BLaER1 treated with 17β-estradiol and CSF1 and Interleukin-3, amounts not matched to agents 10 nM and 100 nM (cell line): ENCODE data around the gene ABCA5.

Source experiments
- H3K27ac ChIP-seq, 11 experiments: shearing (Covaris generic); formaldehyde crosslinking; 2 replicates each; pipeline ENCODE4 v1.8.1; 2022
- H3K27me3 ChIP-seq, 11 experiments: shearing (Covaris generic); formaldehyde crosslinking; 2 replicates each; pipeline ENCODE4 v1.8.1; 2022
- H3K36me3 ChIP-seq, 11 experiments: shearing (Covaris generic); formaldehyde crosslinking; 2 replicates each; pipeline ENCODE4 v1.8.1; 2022
- H3K4me1 ChIP-seq, 10 experiments: shearing (Covaris generic); formaldehyde crosslinking; 2 replicates each; pipeline ENCODE4 v1.8.1; 2022
- H3K4me2 ChIP-seq, 11 experiments: shearing (Covaris generic); formaldehyde crosslinking; 2 replicates each; pipeline ENCODE4 v1.8.1; 2022
- H3K4me3 ChIP-seq, 10 experiments: shearing (Covaris generic); formaldehyde crosslinking; 2 replicates each; pipeline ENCODE4 v1.8.1; 2022
- H3K9ac ChIP-seq, 11 experiments: shearing (Covaris generic); formaldehyde crosslinking; 2 replicates each; pipeline ENCODE4 v1.8.1; 2022
- H3K9me3 ChIP-seq, 11 experiments: shearing (Covaris generic); formaldehyde crosslinking; replicated peaks in 1 of 11; 2 replicates each; pipeline ENCODE4 v1.8.1; 2022
- H4K20me1 ChIP-seq, 11 experiments: shearing (Covaris generic); formaldehyde crosslinking; 2 replicates each; pipeline ENCODE4 v1.8.1; 2022
- Cebpa-rat ChIP-seq, 11 experiments: shearing (Covaris generic); IDR thresholded peaks; 2 replicates each; pipeline ENCODE4 v1.8.1; 2022

The ABCA5 gene

DNA sequence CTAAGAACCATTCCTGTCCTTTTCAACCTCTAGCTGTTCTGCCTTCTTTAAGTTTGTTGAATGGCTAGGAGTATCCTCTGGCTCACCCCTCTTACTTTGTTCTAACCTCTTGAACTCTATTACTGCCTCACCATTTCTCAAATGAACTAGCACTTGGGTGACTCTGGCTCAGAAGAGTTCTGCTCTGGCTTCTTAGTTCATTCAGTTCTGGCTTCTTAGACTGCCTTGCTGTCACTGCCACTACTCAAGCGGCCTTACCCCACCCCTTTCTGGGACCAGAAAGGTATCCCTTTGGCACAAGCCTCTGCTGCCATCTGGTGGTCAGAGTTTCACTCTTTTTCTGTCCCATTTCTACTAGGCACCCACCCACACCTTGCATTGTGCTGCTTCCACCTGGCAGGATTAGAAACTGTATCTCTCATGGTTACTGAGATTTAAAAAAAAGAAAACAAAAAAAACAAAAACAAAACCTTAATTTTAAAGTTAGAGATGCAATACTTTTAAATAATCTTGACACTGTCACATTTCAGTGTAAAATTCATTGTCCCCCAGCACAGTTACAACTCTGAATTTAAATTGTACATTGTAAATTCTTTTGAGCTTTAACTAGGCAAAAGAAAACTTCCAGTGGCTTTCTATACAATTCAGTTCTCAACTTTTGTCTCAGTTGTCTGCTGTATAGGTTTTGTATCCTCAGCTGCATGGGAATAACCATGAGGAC, 91.4 kb downstream of the ABCA5 start:
- Histone ChIP-seq H3K4me2 (peak overlapping the region in 3 of 11 experiments; percentile 9 to 57 (median 26); a peak in 4 of 22 replicates), H3K4me3 (no peak overlapping the region), H3K9me3 (peaks cover 6 to 40% (median 17%) of the 10 kb centered on the region in 11 experiments), H3K36me3 (peaks cover 0 to 14% (median 0%) of the 10 kb centered on the region in 11 experiments; a peak in 2 of 22 replicates), H3K9ac (peak overlapping the region in 2 of 11 experiments; percentile 44 to 48; a peak in 4 of 22 replicates), H3K27ac (peak overlapping the region in 5 of 11 experiments; percentile 30 to 76 (median 63); a peak in 8 of 22 replicates), H3K27me3 (no peaks in the 10 kb centered on the region), H3K4me1 (peaks cover 0 to 19% (median 0%) of the 10 kb centered on the region in 10 experiments; a peak in 7 of 20 replicates), H4K20me1 (no peaks in the 10 kb centered on the region)
- TF ChIP-seq Cebpa-rat (IDR thresholded peaks at IDR 0.05) = no peak

- peaks cover 6 to 52% (median 17%) of the 10 kb centered on the region in 11 experiments for H3K9me3 ChIP-seq
- no peak overlapping the region for H3K4me2 ChIP-seq
- H3K27me3 ChIP-seq = no peaks in the 10 kb centered on the region
- H3K36me3 ChIP-seq = peaks cover 0 to 14% (median 0%) of the 10 kb centered on the region in 11 experiments; a peak in 2 of 22 replicates
- H3K4me1 ChIP-seq = peaks cover 1 to 41% (median 7%) of the 10 kb centered on the region in 10 experiments; a peak in 15 of 20 replicates
- H3K27ac ChIP-seq = no peak overlapping the region
- no peaks in the 10 kb centered on the region for H4K20me1 ChIP-seq
- no peak overlapping the region for H3K9ac ChIP-seq
- no peak for TF ChIP-seq Cebpa-rat (IDR thresholded peaks at IDR 0.05)
- H3K4me3 ChIP-seq = no peak overlapping the region
Observed at GRCh38 chr17:69232650-69233049, 94.3 kb downstream of the ABCA5 start.

DNA sequence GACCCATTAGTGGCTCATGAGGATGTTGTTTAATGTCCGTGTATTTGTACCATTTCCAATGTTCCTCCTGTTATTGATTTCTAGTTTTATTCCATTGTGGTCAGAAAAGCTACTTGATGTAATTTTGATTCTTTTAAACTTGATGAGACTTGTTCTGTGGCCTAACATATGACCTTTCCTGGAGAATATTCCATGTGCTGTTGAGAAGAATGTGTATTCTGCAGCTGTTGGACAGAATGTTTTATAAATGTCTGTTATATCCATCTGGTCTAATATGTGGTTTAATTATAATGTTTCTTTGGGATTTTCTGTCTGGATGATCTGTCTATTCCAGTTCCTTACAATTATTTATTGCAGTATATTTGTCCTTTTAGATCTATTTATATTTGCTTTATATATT, 95.4 kb downstream of the ABCA5 start:
- H3K27me3 ChIP-seq = no peaks in the 10 kb centered on the region
- peaks cover 4 to 52% (median 12%) of the 10 kb centered on the region in 10 experiments; a peak in 15 of 20 replicates for H3K4me1 ChIP-seq
- no peak overlapping the region for H3K4me3 ChIP-seq
- H3K9me3 ChIP-seq = peaks cover 6 to 52% (median 17%) of the 10 kb centered on the region in 11 experiments
- no peak for TF ChIP-seq Cebpa-rat (IDR thresholded peaks at IDR 0.05)
- H3K27ac ChIP-seq = no peak overlapping the region
- no peaks in the 10 kb centered on the region for H4K20me1 ChIP-seq
- no peak overlapping the region for H3K9ac ChIP-seq
- H3K36me3 ChIP-seq = peaks cover 0 to 14% (median 0%) of the 10 kb centered on the region in 11 experiments; a peak in 2 of 22 replicates
- no peak overlapping the region for H3K4me2 ChIP-seq

DNA sequence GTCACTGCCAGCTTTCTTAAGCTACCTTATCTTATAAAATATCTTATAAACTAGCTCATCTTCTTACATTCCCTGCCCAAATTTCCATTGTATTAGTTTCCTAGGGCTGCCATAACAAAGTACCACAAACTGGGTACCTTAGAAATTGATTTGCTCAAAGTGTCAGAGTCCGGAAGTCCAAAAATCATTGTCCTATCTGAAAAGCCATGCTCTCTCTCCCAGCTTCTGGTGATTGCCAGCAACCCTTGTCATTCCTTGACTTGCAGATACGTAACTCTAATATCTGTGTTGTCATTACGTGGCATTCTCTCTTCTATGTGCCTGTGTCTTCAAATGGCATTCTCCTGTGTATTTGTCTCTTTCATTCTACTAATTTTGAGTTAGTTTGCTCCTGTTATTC, 96.0 kb downstream of the ABCA5 start:
- no peak overlapping the region for H3K4me2 ChIP-seq
- peaks cover 0 to 14% (median 0%) of the 10 kb centered on the region in 11 experiments; a peak in 2 of 22 replicates for H3K36me3 ChIP-seq
- H3K9me3 ChIP-seq = peaks cover 6 to 52% (median 17%) of the 10 kb centered on the region in 11 experiments
- no peak overlapping the region for H3K9ac ChIP-seq
- no peaks in the 10 kb centered on the region for H3K27me3 ChIP-seq
- peaks cover 4 to 58% (median 12%) of the 10 kb centered on the region in 10 experiments; a peak in 15 of 20 replicates for H3K4me1 ChIP-seq
- no peak overlapping the region for H3K27ac ChIP-seq
- H4K20me1 ChIP-seq = no peaks in the 10 kb centered on the region
- TF ChIP-seq Cebpa-rat (IDR thresholded peaks at IDR 0.05) = no peak
- no peak overlapping the region for H3K4me3 ChIP-seq

GRCh38 chr17:69228576-69228975, 98.4 kb downstream of the ABCA5 start, which contains the start of gene ABCA10:
TSS of gene ABCA10 (minus strand) at chr17:69228824. CDS start at chr17:69225358, 3,466 bp downstream.
- TF ChIP-seq Cebpa-rat (IDR thresholded peaks at IDR 0.05) = no peak
- Histone ChIP-seq H3K27me3 (no peaks in the 10 kb centered on the region), H3K4me3 (peak within 1 kb of the TSS in 1 of 10 experiments; percentile 5; a peak in 1 of 20 replicates), H3K4me1 (peaks cover 8 to 50% (median 18%) of the 10 kb centered on the region in 10 experiments; a peak in 17 of 20 replicates), H3K9me3 (peaks cover 6 to 42% (median 12%) of the 10 kb centered on the region in 11 experiments), H3K36me3 (peaks cover 0 to 10% (median 0%) of the 10 kb centered on the region in 11 experiments; a peak in 2 of 22 replicates), H3K4me2 (peak within 1 kb of the TSS; percentile 7 to 76 (median 41); a peak in 16 of 22 replicates), H3K27ac (peak within 1 kb of the TSS in 5 of 11 experiments; percentile 3 to 80 (median 63); a peak in 9 of 22 replicates), H3K9ac (peak within 1 kb of the TSS in 4 of 11 experiments; percentile 4 to 72 (median 62); a peak in 8 of 22 replicates), H4K20me1 (no peaks in the 10 kb centered on the region)

DNA sequence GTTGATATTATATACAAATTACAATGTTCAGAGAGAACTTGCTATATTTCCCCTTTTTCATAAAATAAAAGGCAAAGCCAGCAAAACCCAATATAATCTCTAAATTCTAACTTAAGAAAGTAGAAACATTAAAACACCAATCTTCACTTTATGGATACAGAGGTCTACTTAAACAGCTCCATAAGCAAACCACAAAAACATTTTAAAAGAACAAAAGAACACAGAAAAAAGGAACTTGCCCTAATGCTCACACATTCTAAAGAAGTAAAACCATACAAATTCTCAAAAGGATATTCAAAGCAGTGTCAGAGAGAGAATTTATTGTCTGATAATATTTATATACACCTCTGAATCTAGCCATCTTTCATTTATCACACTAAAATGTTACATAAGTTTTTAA, 98.9 kb downstream of the ABCA5 start:
- Histone ChIP-seq H3K9me3 (peaks cover 5 to 37% (median 6%) of the 10 kb centered on the region in 11 experiments), H3K4me1 (peaks cover 9 to 56% (median 21%) of the 10 kb centered on the region in 10 experiments; a peak in 17 of 20 replicates), H3K27me3 (no peaks in the 10 kb centered on the region), H3K27ac (peak overlapping the region in 5 of 11 experiments; percentile 3 to 80 (median 63); a peak in 9 of 22 replicates), H4K20me1 (no peaks in the 10 kb centered on the region), H3K36me3 (peaks cover 0 to 10% (median 0%) of the 10 kb centered on the region in 11 experiments; a peak in 1 of 22 replicates), H3K4me2 (peak overlapping the region in 10 of 11 experiments; percentile 7 to 76 (median 42); a peak in 13 of 22 replicates), H3K9ac (peak overlapping the region in 4 of 11 experiments; percentile 4 to 72 (median 62); a peak in 6 of 22 replicates), H3K4me3 (peak overlapping the region in 1 of 10 experiments; percentile 5; a peak in 1 of 20 replicates)
- TF ChIP-seq Cebpa-rat (IDR thresholded peaks at IDR 0.05) = no peak

DNA sequence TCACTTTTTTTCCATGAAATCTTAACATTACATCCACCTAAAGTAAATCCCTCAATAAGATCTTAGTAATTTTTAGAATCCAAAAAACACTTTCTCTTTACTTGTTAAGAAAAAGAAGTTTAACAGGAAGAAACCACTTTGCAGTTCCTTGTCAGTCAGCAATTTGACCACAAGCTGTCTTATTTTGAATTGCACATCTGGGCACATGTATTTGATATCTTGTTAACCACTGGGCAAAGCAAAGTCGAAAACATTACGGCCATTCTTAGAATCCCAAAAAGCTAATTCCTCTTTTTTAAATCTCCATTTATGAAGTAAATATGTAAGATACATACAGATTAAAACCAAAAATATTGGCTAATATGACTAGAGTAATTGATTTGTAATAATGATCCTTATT, 99.4 kb downstream of the ABCA5 start:
- H3K4me2 ChIP-seq = peak overlapping the region; percentile 7 to 76 (median 41); a peak in 16 of 22 replicates
- peak overlapping the region in 4 of 11 experiments; percentile 4 to 72 (median 62); a peak in 8 of 22 replicates for H3K9ac ChIP-seq

GRCh38 chr17:69223809-69224208, 103.1 kb downstream of the ABCA5 start:
- no peak overlapping the region for H3K4me3 ChIP-seq
- H3K9ac ChIP-seq = 0 out of 22 replicates have a peak overlapping the region, but pooled peaks of 1 of the 11 experiments have one; percentile 10
- H3K4me1 ChIP-seq = peaks cover 9 to 48% (median 21%) of the 10 kb centered on the region in 10 experiments; a peak in 17 of 20 replicates
- TF ChIP-seq Cebpa-rat (IDR thresholded peaks at IDR 0.05) = no peak
- H3K27me3 ChIP-seq = no peaks in the 10 kb centered on the region
- H3K36me3 ChIP-seq = no peaks in the 10 kb centered on the region
- peak overlapping the region in 9 of 11 experiments; percentile 1 to 63 (median 46); a peak in 14 of 22 replicates for H3K4me2 ChIP-seq
- 0 out of 22 replicates have a peak, but pooled peaks cover 0 to 4% (median 0%) of the 10 kb centered on the region in 11 experiments for H3K9me3 ChIP-seq
- H4K20me1 ChIP-seq = no peaks in the 10 kb centered on the region
- peak overlapping the region in 4 of 11 experiments; percentile 29 to 42 (median 36); a peak in 6 of 22 replicates for H3K27ac ChIP-seq

More for the DNA sequence above, 99.4 kb downstream of the ABCA5 start:
- H3K4me3 ChIP-seq = peak overlapping the region in 1 of 10 experiments; percentile 5; a peak in 1 of 20 replicates
- no peaks in the 10 kb centered on the region for H4K20me1 ChIP-seq
- TF ChIP-seq Cebpa-rat (IDR thresholded peaks at IDR 0.05) = no peak
- peaks cover 0 to 5% (median 0%) of the 10 kb centered on the region in 11 experiments; a peak in 1 of 22 replicates for H3K36me3 ChIP-seq
- peaks cover 9 to 56% (median 21%) of the 10 kb centered on the region in 10 experiments; a peak in 17 of 20 replicates for H3K4me1 ChIP-seq
- H3K9me3 ChIP-seq = peaks cover under 1 to 32% (median 2%) of the 10 kb centered on the region in 11 experiments
- peak overlapping the region in 6 of 11 experiments; percentile 3 to 80 (median 62); a peak in 9 of 22 replicates for H3K27ac ChIP-seq
- no peaks in the 10 kb centered on the region for H3K27me3 ChIP-seq
